Right kidney (tissue), 1 donor: Measurements from ENCODE around the gene RPS19BP1.
"Not testable (repeated sequence)": the region's sequence is repeated elsewhere in the genome, so short reads cannot be mapped to it uniquely, and the experiment has no call there.

Experiments used
- DNase-seq: peaks from one replicate; pipeline ENCODE4 v3.0.0-alpha.2; 2016

RPS19BP1 gene

DNA sequence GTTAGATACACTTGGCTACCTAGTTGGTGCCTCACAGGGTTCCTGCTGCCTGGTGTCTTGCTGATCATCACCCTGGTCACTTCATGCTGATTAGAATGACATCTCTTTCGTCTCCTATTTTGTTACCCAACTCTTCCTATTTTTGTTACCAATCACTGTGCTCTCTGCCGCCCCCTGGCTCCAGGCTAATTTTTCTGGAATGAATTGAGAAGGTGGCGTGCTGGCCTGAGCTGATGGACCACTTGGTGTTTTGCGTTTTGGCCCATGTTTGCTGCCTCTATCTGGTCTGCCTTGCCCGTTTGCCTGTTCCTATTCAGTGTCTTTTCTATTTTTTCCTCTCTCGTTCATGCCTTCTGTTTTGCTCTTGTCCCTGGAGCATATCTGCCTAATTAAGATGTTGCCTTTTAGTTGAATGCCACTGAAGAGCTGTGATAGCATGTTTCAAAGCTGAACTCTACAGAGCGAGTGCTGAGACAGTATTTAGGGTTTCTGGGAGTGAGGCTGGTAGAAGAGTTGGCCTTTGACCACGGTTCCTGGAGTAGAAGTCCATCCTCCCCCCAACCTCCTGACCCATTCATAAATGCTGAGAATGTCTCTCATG, 18.1 kb downstream of the RPS19BP1 start:
- DNase-seq: no peak

DNA sequence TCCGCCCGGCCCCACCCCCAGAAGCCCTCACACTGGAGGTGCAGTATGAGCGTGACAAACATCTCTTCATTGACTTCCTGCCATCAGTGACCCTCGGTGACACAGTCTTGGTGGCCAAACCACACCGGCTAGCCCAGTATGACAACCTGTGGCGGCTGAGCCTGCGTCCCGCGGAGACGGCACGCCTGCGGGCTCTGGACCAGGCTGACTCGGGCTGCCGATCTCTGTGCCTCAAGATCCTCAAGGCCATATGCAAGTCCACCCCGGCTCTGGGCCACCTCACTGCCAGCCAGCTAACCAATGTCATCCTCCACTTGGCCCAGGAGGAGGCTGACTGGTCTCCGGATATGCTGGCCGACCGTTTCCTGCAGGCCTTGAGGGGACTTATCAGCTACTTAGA, 18.8 kb downstream of the RPS19BP1 start:
- no peak for DNase-seq

DNA sequence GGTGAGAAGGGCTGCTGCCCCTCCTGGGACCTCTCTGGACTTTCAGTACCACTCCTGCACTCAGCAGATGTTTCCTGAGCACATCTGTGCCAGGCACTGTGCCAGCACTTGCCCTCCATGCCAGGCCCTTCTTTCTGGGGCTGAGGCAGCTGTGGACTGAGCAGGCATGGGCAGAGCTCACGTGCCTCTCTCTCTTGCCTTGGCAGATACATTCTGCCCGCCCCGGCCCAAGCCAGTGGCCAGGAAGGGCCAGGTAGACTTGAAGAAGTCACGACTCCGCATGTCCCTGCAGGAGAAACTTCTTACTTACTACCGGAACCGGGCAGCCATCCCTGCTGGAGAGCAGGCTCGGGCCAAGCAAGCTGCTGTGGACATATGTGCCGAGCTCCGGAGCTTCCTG, 20.5 kb downstream of the RPS19BP1 start:
- no peak for DNase-seq

DNA sequence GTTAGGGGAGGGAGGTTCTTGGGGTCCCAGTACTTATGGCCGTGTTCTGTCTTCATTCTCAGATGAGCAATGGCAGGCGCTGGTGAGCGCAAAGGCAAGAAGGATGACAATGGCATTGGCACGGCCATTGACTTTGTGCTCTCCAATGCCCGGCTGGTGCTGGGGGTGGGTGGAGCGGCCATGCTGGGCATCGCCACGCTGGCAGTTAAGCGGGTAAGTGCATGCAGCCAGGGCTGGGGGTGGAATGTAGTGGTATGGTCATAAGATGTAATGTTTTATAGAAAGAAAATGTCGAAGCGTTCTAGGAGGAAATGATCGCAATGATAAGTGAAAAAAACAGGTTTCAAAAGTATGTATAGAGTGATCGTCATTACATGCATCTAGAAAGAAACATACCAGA, 21.3 kb downstream of the RPS19BP1 start:
- DNase-seq: no peak

- no peak for DNase-seq
Measured at GRCh38 chr22:39510529-39511149, 21.9 kb downstream of the RPS19BP1 start.

DNA sequence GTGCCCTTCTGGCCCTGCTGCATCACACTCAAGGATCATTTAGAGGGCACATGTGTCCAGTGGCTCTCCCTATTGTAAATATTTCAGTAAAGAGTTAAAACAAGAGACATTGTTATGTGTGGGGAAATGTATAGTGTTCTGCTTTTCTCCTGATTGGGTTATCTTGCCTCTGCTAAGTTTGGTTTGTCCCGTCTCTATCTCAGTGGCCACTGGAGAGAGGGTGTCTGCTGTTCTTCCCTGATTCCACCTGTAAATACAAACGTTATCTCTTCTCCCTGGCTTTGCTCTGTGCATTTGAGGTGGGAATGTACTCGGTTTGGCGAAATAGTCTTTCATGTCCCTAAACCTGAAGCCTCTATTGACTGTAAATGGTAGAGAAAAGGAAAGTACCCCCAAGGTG, 24.2 kb downstream of the RPS19BP1 start:
- no peak for DNase-seq

DNA sequence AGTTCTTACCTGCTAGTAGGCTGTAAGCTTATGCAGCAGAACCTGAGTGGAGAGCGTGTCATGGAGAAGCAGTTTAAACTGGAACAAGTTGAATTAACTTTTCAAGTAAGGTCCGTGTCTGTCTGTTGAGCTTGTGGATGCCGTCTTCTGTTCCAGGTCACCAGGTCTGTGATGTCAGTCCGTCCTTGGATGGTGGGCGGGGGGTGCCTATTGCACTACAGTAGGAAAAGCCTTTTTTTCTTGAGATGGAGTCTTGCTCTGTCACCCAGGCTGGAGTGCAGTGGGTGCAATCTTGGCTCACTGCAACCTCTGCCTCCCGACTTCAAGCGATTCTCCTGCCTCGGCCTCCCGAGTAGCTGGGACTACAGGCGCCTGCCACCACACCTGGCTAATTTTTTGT, 25.5 kb downstream of the RPS19BP1 start:
- DNase-seq: not testable (repeated sequence)

DNA sequence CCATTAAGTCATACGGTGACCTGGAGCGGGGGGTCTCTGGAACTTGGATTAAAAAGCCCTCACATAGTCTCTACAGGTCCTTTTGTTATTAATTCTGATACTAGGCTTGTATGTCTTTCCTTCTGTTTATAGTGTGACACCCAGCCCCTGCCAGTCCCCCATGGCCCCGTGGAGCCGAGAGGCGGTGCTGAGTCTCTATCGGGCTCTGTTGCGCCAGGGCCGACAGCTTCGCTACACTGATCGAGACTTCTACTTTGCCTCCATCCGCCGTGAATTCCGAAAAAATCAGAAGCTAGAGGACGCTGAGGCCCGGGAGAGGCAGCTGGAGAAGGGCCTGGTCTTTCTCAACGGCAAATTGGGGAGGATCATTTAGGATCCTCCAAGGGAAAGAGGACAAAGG, 28.5 kb downstream of the RPS19BP1 start:
- DNase-seq: no peak

GRCh38 chr22:39503630-39504029, 28.9 kb downstream of the RPS19BP1 start:
- no peak for DNase-seq

DNA sequence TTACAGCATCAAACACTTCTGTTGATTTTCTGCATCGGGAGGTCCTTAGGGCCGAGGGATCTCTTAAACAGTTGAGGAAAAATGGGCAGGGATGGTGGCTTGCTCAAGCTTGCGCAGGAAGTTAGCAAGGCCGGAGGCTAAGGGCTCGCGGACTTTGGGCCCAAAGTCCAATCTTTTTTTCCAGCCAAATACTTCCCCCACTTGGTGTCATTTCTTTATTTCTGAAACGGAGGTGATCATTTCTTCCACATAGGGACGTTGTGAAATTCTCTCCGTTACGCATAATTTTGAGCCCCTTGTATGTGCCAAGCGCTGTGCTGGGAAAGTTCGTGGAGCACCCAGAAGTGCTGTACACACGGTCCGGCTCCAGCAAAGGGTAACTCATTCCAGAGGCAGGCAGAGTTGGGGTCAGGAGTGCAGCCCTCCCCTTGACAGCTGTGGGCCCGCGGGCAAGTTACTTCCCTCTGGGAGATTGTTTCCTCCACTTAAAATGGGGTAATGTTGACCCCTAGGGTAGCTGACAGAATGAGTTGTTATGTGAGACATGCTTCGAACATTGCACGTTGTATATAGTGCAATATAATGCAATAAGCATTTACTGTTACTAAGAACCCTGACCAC, 29.6 kb downstream of the RPS19BP1 start:
- DNase-seq: no peak

DNA sequence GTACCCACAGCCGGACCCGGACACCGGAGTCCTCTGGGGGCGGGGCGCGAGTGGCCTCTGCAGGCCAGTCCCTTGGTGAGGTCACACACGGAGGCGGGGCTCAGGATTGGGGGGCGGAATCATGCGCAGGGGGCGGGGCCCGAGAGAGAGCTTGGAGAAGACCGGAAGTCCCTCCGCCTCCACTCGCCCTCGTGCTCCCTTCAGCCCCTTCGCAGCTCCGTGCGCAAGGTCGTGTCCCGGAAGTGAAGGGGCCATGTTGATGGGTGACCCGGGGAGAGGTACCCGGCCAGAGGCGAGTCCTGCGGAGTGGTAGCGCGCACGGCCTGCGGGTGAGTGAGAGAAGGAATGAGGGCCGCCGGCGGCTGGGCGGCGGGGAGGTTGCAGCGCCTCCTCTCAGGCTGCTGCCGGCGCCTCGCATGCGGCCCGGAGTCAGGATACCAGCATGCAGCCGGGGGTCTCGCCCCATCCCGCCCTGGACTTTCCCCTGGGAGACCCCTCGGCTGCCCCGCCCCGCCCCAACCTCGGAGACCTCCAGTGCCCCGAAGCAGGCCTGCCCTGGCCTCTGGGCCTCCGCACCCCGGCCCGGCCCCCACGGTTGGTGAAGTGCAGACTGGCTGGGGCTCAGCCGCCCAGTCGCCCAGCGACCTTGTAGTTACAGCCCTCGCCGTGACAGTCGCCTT, 30.3 kb downstream of the RPS19BP1 start, which contains the start of gene MIEF1:
Gene MIEF1, plus strand, starts transcription at position 182 of the 680 bp plus-strand sequence. CDS start 9,005 bp downstream, outside the sequence.
- DNase-seq: peak; percentile 86

GRCh38 chr22:39501644-39502108, 30.9 kb downstream of the RPS19BP1 start:
- DNase-seq: no peak

GRCh38 chr22:39500101-39500500, 32.4 kb downstream of the RPS19BP1 start:
- DNase-seq: no peak

- DNase-seq: no peak
Measured at GRCh38 chr22:39498802-39499201, 33.7 kb downstream of the RPS19BP1 start.

- no peak for DNase-seq
Measured at GRCh38 chr22:39498368-39498767, 34.2 kb downstream of the RPS19BP1 start.

DNA sequence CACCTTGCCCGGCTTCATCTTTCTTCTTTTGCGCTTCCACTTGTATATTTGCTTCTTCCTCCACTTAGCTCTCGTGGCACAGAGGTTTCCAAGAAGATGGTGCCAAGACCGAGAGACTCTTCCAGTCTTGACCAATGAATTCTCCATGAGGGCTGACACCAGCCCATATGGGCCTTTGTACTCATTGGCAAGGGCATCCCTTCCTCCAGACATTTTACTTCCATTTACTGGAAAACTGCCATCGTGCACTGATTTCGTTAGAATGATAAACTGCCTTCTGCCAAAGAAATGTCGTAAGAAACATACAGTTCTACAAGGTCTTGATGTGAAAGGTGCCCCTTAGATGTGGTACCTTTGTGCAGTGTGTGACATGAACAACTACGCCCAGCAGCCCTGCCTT, 35.1 kb downstream of the RPS19BP1 start:
- DNase-seq: no peak

DNA sequence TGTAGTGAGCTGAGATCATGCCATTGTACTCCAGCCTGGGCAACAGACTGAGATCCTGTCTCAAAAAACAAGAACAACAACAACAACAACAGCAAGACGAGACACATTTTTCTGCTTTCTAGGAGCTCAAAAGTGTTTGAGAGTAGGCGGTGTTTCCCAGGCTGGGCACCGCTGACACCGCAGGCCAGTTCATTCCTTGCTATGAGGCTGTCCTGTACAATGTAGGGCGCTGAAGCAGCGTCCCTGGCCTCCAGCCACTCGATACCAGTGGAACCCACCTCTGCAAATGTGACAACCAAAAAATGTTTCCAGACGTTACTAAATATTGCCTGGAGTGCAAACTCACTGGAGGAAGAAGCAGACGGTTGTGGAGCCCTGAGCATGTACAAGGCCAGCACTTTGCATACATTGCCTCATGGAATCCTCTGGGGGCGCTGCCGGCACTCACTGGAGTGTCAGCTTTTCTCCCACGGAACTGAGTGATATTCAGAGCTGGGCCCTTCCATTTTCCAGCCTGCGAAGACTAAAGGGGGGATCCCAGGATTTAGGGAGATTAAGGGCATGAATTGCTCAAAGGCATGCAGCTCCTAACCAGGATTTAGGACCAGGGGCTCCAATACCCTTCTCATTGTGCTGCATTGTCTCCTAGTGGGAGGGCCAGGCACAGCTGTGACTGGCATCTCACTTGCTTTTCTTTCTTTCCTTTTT, 36.3 kb downstream of the RPS19BP1 start:
- DNase-seq: peak; percentile 60

- no peak for DNase-seq
Measured at GRCh38 chr22:39494471-39495120, 38.0 kb downstream of the RPS19BP1 start.

DNA sequence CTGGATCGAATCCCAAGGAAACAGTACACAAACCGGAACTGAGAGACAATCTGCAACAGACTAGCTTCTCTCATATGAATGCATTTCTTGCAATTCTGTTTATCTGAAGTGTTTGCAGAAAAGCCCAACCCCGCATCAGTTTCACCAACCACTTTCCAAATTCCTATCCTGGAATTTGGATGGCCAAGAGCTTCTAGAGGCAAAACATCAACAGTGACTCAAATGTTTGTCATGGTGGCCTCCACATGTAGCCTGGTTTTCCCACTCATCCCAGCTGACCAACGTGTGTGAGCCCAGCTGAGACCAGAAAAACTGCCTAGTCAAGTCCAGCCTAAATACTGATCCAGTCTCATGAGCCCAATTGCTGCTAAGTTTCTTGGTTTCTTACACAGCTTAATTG, 38.8 kb downstream of the RPS19BP1 start:
- no peak for DNase-seq

DNA sequence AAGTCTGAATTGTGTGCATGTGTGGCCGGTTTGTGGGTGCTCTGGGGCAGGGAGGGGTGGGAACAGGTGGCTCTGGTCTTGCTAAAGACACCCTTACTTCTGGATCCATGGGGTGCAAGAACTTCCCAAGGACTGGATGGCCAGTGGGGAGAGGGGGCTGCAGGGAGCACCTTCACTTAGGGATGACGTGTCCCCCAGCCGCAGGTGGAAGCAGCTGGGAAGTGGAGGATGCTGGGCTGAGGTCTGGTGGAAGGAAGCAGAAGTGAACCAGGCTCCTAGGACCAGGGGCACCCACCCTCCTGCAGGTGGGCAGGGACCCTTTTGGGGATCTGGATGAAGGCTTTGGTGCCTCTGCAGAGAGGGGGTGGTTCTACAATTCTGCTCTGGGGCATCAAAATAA, 40.4 kb downstream of the RPS19BP1 start:
- no peak for DNase-seq

DNA sequence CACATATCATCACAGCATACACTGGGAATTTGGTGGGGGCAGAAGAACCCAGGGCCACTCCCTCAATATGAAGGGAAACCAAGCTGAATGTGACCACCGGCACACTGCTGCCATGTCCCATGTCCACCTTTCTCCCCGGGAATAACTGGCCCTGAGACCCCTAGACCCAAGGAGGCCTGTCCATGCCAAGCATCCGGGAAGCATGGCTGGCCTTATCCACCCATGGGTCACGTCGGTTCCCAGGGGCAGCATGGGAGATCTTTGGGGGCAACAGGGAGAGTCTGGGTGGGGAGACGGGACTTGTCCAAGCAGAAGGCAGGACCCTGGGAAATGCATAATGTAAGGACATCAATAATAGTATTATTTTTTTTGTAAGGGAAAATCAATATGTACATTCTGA, 40.9 kb downstream of the RPS19BP1 start:
- DNase-seq: no peak
